Endothelial cell of umbilical vein (primary cell): ENCODE data around the gene WRAP73. TPM values are rescaled to one million over a fixed set of nuclear protein-coding genes. Genes with fewer than 3 reads are reported as not detected.

Experiments
- BruUV-seq: library from RNA; stranded (reverse); fragments of 400-500 nt; replicated peaks from 2 replicates; lab custom pipeline; 2021; lab: Mats Ljungman, UMichigan
- CTCF ChIA-PET: fragments of 300-600, 350-600 bp; sonication (Branson Sonifier 250); formaldehyde crosslinking; loops from one replicate; lab custom pipeline; 2021; ENCODE audit warnings: antibody characterized with exemption, inconsistent platforms; lab: Charles Lee
- POLR2A ChIA-PET: fragments of 300-600, 350-600 bp; sonication (Branson Sonifier 250); formaldehyde crosslinking; loops from one replicate; lab custom pipeline; 2021; ENCODE audit warnings: antibody characterized with exemption, inconsistent platforms; lab: Charles Lee
- DNase-seq: peaks from one replicate; pipeline ENCODE4 v3.0.0-alpha.2; 2011; ENCODE audit warnings: low read depth, low spot score
- FAIRE-seq: peaks from 2 replicates; lab custom pipeline; 2011; peaks lifted over from hg19 to GRCh38; lab: Jason Lieb, UNC
- H2AFZ ChIP-seq: 2 replicates; pipeline ENCODE4 v1.6.0; 2012; ENCODE audit warnings: low read depth, low read length, control low read depth, inconsistent platforms
- H3K27ac ChIP-seq: 2 replicates; pipeline ENCODE4 v1.5.1; 2011; ENCODE audit warnings: low read depth, mild to moderate bottlenecking, control low read depth, low read length, moderate library complexity; ENCODE audit not compliant: insufficient read depth
- H3K27me3 ChIP-seq, 2 experiments: 2 replicates each; pipeline versions ENCODE4 v1.6.0 to v1.6.1; 2011; ENCODE audit warnings: low read length in 2 of 2, mixed read lengths in 1 of 2; ENCODE audit not compliant: control insufficient read depth in 2 of 2, insufficient read depth in 2 of 2
- H3K36me3 ChIP-seq, 2 experiments: 2 replicates in 1 of 2; 3 replicates in 1 of 2; pipeline ENCODE4 v1.5.1; 2011; ENCODE audit warnings: low read length in 2 of 2, mild to moderate bottlenecking in 1 of 2, moderate library complexity in 1 of 2; ENCODE audit not compliant: control insufficient read depth in 2 of 2, insufficient read depth in 2 of 2; ENCODE audit errors: extremely low read depth in 1 of 2
- H3K4me1 ChIP-seq: 3 replicates; pipeline ENCODE4 v1.5.1; 2011; ENCODE audit warnings: mild to moderate bottlenecking, low read length; ENCODE audit not compliant: control insufficient read depth, insufficient read depth; ENCODE audit errors: extremely low read depth
- H3K4me2 ChIP-seq: 2 replicates; pipeline ENCODE4 v1.6.1; 2011; ENCODE audit warnings: low read length, control low read depth, mixed read lengths; ENCODE audit not compliant: insufficient read depth
- H3K4me3 ChIP-seq, 3 experiments: fragments of 200-600 bp in 1 of 3; sonication (generic), shearing (Covaris generic) in 1 of 3; replicated peaks in 1 of 3; 2 replicates each; pipeline ENCODE4 v1.5.1; 2011 to 2016; ENCODE audit warnings: control low read depth in 3 of 3, low read length in 3 of 3, mild to moderate bottlenecking in 2 of 3, inconsistent platforms in 1 of 3, low read depth in 1 of 3, moderate library complexity in 1 of 3; ENCODE audit not compliant: insufficient read depth in 1 of 3
- H3K79me2 ChIP-seq: 2 replicates; pipeline ENCODE4 v1.6.0; 2012; ENCODE audit warnings: low read length, inconsistent platforms; ENCODE audit not compliant: control insufficient read depth, insufficient read depth
- H3K9ac ChIP-seq: replicated peaks from 2 replicates; pipeline ENCODE3; 2011; ENCODE audit warnings: low read length, control low read depth; ENCODE audit not compliant: insufficient read depth; ENCODE audit errors: extremely low read depth
- H3K9me1 ChIP-seq: replicated peaks from 3 replicates; pipeline ENCODE4 v1.6.0; 2011; ENCODE audit warnings: mild to moderate bottlenecking, low read length; ENCODE audit not compliant: control insufficient read depth, insufficient read depth; ENCODE audit errors: extremely low read depth
- H3K9me3 ChIP-seq: replicated peaks from 2 replicates; pipeline ENCODE4 v1.5.1; 2012; ENCODE audit warnings: low read length, inconsistent platforms; ENCODE audit not compliant: control insufficient read depth, insufficient read depth
- H4K20me1 ChIP-seq: replicated peaks from 2 replicates; pipeline ENCODE3; 2011; ENCODE audit warnings: mild to moderate bottlenecking, low read length; ENCODE audit not compliant: control insufficient read depth, insufficient read depth; ENCODE audit errors: extremely low read depth
- EZH2 ChIP-seq: IDR thresholded peaks from 2 replicates; pipeline ENCODE4 v1.6.1; 2012; ENCODE audit warnings: borderline replicate concordance, low read depth, mild to moderate bottlenecking, moderate library complexity, low read length, inconsistent platforms; ENCODE audit not compliant: severe bottlenecking
- FOS ChIP-seq: IDR thresholded peaks from 2 replicates; pipeline ENCODE4 v1.6.1; 2011; ENCODE audit warnings: mild to moderate bottlenecking, low read length, moderate library complexity, borderline replicate concordance; ENCODE audit not compliant: insufficient read depth
- GATA2 ChIP-seq: IDR thresholded peaks from 2 replicates; pipeline ENCODE4 v1.7.0; 2011; ENCODE audit warnings: low read depth, mild to moderate bottlenecking, moderate library complexity, mixed read lengths, low read length; ENCODE audit not compliant: insufficient read length, insufficient read depth
- JUN ChIP-seq: IDR thresholded peaks from 2 replicates; pipeline ENCODE4 v1.6.1; 2011; ENCODE audit warnings: borderline replicate concordance, low read depth; ENCODE audit not compliant: insufficient read length, insufficient read depth
- MYC ChIP-seq: IDR thresholded peaks from one replicate; pipeline ENCODE4 v1.6.1; 2011; ENCODE audit warnings: mild to moderate bottlenecking, low read depth, low read length
- POLR2A ChIP-seq: IDR thresholded peaks from 2 replicates; pipeline ENCODE4 v1.6.1; 2012; ENCODE audit warnings: low read depth, mild to moderate bottlenecking, control low read depth, low read length
- POLR2AphosphoS5 ChIP-seq: IDR thresholded peaks from 2 replicates; pipeline ENCODE4 v1.6.1; 2012; ENCODE audit warnings: low read depth, mild to moderate bottlenecking, control low read depth, low read length, moderate library complexity; ENCODE audit not compliant: insufficient read depth
- dilution Hi-C: fragments of 300-500 bp; cut with MboI; formaldehyde crosslinking; loops from one replicate; pipeline ENCODE4 v1.15.0; 2019; ENCODE audit warnings: low sequenced_read_pairs; ENCODE audit not compliant: extremely low pct_ligation_motif_present
- intact Hi-C: fragments of 100-400 bp; cut with micrococcal nuclease; formaldehyde crosslinking; loops from one replicate; pipeline ENCODE4 v1.10.0; 2022
- polyA plus RNA-seq, 4 experiments: library from polyadenylated mRNA; depleted of rRNA in 3 of 4; stranded (reverse) in 3 of 4; unstranded in 1 of 4; fragments of >200 nt; gene quantifications; 2 replicates each; pipeline versions ENCODE4 v1.2.1 to v1.2.3, GENCODE V29; 2011 to 2012; ENCODE audit warnings: missing spikeins in 1 of 4
- total RNA-seq: library from RNA; stranded (reverse); gene quantifications from 2 replicates; pipeline ENCODE4 v1.2.3, GENCODE V29; 2021
- TF ChIP-seq, protein P1 (sequence below): IDR thresholded peaks from 2 replicates; pipeline ENCODE4 v1.6.1; 2011; ENCODE audit not compliant: insufficient read depth, insufficient read length
- TF ChIP-seq, protein P2 (sequence below), 2 donors: IDR thresholded peaks; 1 replicate in 1 of 2; 2 replicates in 1 of 2; pipeline ENCODE4 v1.5.1; 2011; ENCODE audit warnings: low read length in 2 of 2, mild to moderate bottlenecking in 2 of 2, moderate library complexity in 2 of 2, control low read depth in 1 of 2, inconsistent platforms in 1 of 2, low read depth in 1 of 2; ENCODE audit not compliant: insufficient read depth in 1 of 2; ENCODE audit errors: extremely low read depth in 1 of 2

Gene WRAP73
- total and polyA plus RNA-seq, 2 donors (not counting 3 experiments of a cell fraction or from before 2014, with no cell fraction given) = 23.0 to 50.7 TPM

DNA sequence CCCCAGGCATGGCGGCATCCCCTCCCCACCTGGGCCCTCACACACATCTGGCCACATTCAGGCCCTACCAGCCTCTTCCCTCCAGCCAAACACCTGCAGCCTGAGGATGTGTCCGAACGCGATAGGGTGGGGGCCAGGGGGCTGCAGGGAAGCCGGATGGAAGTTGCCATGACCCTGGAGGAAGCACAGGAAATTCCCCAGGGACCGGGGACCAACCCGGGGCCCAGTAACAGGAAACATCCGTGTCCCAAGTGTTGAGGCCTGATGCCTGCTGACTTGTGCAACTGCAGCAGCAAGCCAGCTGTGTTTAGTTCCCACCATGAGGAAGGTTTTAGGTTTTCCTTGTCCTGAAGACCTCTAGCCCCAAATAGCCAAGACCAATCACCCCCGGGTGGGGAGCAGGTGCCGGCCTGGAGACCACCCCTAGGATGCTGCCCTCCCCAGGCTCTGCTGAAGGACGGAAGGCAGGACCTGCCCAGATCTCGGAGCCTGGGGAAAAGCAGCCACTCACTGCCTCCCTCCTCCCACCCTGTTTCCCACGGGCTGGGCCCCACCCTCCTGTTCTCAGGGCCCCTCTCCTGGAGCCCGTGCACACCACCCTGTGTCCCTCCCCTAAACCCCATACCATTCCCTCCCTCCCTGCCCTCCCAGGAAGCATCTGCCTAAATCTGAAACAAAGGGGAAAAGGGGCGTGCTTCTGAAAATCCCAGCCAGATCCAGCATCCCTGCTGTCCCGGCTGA lies 68.4 kb downstream of the WRAP73 start:
- ChIA-PET CTCF (interaction anchor here (0.7 to 2.4 kb wide), 2 partner anchors 15 to 17 kb away, joined by 4 to 5 read pairs; no protein-coding TSS in a partner anchor), POLR2A (no interaction called here)
- FAIRE-seq (no peak), DNase-seq (peak; percentile 4)
- Histone ChIP-seq H3K4me2 (no peak overlapping the region), H4K20me1 (no peaks in the 10 kb centered on the region), H3K9me1 (no peaks in the 10 kb centered on the region), H3K9ac (no peak overlapping the region), H3K4me3 (no peak overlapping the region), H3K27ac (no peak overlapping the region), H3K9me3 (no peaks in the 10 kb centered on the region), H3K27me3 (no peaks in the 10 kb centered on the region), H3K36me3 (no peaks in the 10 kb centered on the region), H2AFZ (no peak overlapping the region), H3K4me1 (no peaks in the 10 kb centered on the region), H3K79me2 (no peaks in the 10 kb centered on the region)
- intact Hi-C loops = no loop called here
- dilution Hi-C loops = no loop called here
- TF ChIP-seq, protein P1, sequence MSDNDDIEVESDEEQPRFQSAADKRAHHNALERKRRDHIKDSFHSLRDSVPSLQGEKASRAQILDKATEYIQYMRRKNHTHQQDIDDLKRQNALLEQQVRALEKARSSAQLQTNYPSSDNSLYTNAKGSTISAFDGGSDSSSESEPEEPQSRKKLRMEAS = no peak
- TF ChIP-seq POLR2A = no peak
- no peak for TF ChIP-seq EZH2
- no peak for TF ChIP-seq POLR2AphosphoS5
- TF ChIP-seq, protein P2, sequence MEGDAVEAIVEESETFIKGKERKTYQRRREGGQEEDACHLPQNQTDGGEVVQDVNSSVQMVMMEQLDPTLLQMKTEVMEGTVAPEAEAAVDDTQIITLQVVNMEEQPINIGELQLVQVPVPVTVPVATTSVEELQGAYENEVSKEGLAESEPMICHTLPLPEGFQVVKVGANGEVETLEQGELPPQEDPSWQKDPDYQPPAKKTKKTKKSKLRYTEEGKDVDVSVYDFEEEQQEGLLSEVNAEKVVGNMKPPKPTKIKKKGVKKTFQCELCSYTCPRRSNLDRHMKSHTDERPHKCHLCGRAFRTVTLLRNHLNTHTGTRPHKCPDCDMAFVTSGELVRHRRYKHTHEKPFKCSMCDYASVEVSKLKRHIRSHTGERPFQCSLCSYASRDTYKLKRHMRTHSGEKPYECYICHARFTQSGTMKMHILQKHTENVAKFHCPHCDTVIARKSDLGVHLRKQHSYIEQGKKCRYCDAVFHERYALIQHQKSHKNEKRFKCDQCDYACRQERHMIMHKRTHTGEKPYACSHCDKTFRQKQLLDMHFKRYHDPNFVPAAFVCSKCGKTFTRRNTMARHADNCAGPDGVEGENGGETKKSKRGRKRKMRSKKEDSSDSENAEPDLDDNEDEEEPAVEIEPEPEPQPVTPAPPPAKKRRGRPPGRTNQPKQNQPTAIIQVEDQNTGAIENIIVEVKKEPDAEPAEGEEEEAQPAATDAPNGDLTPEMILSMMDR (IDR thresholded peaks at IDR 0.05; ENCODE audit: extremely low read depth in 1 of 2, insufficient read depth in 1 of 2, low read depth in 1 of 2, low read length in 2 of 2) = no peak
- TF ChIP-seq MYC = no peak
- no peak for TF ChIP-seq FOS
- no peak for TF ChIP-seq JUN
- no peak for TF ChIP-seq GATA2
- BruUV-seq = no TSS peak

Other genes starting within 250 kb of the WRAP73 start
- gene ARHGEF16, start 195.4 kb downstream of the WRAP73 start, total RNA-seq = 0.51 and 1.3 TPM in 2 replicates
- 0.52 and 0.80 TPM in 2 replicates for gene ARHGEF16, start 195.4 kb downstream of the WRAP73 start, polyA plus RNA-seq
- gene MEGF6, start 38.6 kb downstream of the WRAP73 start, total RNA-seq = 47.4 and 63.7 TPM in 2 replicates
- gene MEGF6, start 38.6 kb downstream of the WRAP73 start, polyA plus RNA-seq = 22.5 and 31.7 TPM in 2 replicates
- 46.2 and 53.8 TPM in 2 replicates for gene TPRG1L, start 25.1 kb downstream of the WRAP73 start, total RNA-seq
- 50.5 and 52.3 TPM in 2 replicates for gene TPRG1L, start 25.1 kb downstream of the WRAP73 start, polyA plus RNA-seq
- 0.15 TPM in 1 of 2 replicates, not detected in the other for gene TP73, start 2.4 kb upstream of the WRAP73 start, total RNA-seq
- gene TP73, start 2.4 kb upstream of the WRAP73 start, polyA plus RNA-seq = 0.03 and 0.10 TPM in 2 replicates
- not detected in 2 replicates for gene CCDC27, start 102.3 kb upstream of the WRAP73 start, total RNA-seq
- not detected in 2 replicates for gene CCDC27, start 102.3 kb upstream of the WRAP73 start, polyA plus RNA-seq
- gene SMIM1, start 122.6 kb upstream of the WRAP73 start, total RNA-seq = 1.2 and 2.9 TPM in 2 replicates
- 1.4 and 5.1 TPM in 2 replicates for gene SMIM1, start 122.6 kb upstream of the WRAP73 start, polyA plus RNA-seq
- gene LRRC47, start 146.4 kb upstream of the WRAP73 start, total RNA-seq = 41.2 and 42.5 TPM in 2 replicates
- 22.1 and 23.7 TPM in 2 replicates for gene LRRC47, start 146.4 kb upstream of the WRAP73 start, polyA plus RNA-seq
- gene CEP104, start 207.1 kb upstream of the WRAP73 start, total RNA-seq = 41.8 and 43.0 TPM in 2 replicates
- 12.4 and 16.3 TPM in 2 replicates for gene CEP104, start 207.1 kb upstream of the WRAP73 start, polyA plus RNA-seq
- 10.6 and 11.7 TPM in 2 replicates for gene DFFB, start 207.4 kb upstream of the WRAP73 start, total RNA-seq
- gene DFFB, start 207.4 kb upstream of the WRAP73 start, polyA plus RNA-seq = 9.4 and 11.8 TPM in 2 replicates